ENCODE measurements around the gene TBL1Y.
"Not testable (repeated sequence)": the region's sequence is repeated elsewhere in the genome, so short reads cannot be mapped to it uniquely, and the experiment has no call there.

Gene TBL1Y

DNA sequence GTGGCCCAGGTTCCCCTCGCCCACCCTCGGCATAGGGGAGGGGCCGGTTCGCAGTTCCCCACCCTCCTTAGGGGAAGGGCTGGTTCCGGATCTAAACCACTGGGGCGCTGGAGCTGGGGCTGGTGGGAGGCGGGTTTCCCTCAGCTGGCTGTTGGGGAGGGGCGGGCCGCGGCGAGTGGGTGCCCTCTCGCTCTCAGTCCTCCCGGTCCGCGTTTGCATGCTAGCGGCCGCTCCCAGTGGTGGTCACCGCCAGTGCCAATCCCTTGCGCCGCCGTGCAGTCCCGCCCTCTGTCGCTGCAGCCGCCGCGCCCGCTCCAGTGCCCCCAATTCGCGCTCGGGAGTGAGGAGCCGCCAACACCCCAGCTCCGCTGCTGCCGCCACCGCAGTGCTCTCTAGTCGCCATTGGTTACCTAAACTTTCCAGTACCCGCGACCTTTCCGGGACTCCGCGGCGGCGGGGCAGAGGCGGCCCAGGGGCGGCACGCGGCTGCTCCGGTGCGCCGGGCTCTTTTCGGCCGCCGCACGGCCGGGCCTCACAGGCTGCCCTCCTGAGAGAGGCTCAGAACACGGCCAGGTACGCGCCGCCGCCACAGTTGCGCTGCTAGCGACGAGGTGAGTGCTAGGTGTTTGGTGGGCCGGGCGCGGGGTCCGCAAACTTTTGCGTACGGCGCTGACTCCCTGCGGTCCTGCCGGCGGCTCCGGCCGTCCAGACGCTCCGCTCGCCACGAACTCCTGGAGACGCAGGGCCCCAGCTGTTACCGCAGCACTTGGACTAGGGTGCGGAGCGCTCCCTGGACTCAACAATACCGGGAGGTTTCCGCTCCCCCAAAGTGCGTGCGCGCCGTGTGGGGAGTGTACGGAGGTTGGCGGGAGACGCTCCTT lies at the start of gene TBL1Y:
TBL1Y (plus strand) TSS at position 326 of the 881 bp plus-strand sequence. CDS start 114,388 bp downstream, outside the sequence.
- H3K4me1 ChIP-seq (ENCODE audit: control insufficient read depth in 1 of 2, insufficient read depth in 2 of 2, low read length in 2 of 2): no peaks in the 10 kb centered on the region
- H3K27ac ChIP-seq (ENCODE audit: low read depth, low read length): no peak within 1 kb of the TSS
- no peaks in the 10 kb centered on the region for H3K36me3 ChIP-seq (ENCODE audit: control insufficient read depth in 1 of 2, insufficient read depth in 2 of 2, low read length in 2 of 2)
- H3K4me3 ChIP-seq (ENCODE audit: low read depth in 1 of 2, low read length in 2 of 2): no peak within 1 kb of the TSS
- H3K27me3 ChIP-seq (ENCODE audit: control insufficient read depth in 1 of 2, insufficient read depth in 2 of 2, low read length in 2 of 2): peaks cover 4 to 5% of the 10 kb centered on the region in 2 donors
- H3K9ac ChIP-seq (ENCODE audit: low read depth in 1 of 2, low read length in 2 of 2): no peak within 1 kb of the TSS
- no peaks in the 10 kb centered on the region for H3K9me3 ChIP-seq (ENCODE audit: control insufficient read depth in 1 of 2, low read length in 2 of 2)

DNA sequence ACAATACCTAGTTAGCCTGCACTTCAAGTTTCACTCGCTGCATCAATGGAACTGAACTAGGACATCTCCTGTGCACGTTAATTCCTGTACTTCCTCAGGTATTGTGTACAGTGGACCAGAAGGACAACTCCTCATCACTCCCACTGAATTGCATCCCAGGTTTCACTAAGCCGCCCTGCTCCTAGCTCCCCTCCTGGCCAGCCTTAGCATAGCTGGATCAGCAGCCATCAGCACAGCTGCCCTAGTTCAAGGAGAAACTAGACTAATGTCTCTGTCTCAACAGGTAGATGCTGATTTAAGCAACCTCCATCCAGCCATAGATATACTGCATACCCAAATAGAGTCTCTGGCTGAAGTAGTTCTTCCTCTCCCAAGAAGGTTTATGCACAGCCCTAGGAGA lies 16.0 kb upstream of the TBL1Y start:
- H3K27me3 ChIP-seq (ENCODE audit: control insufficient read depth in 1 of 2, insufficient read depth in 2 of 2, low read length in 2 of 2): no peaks in the 10 kb centered on the region
- H3K27ac ChIP-seq (ENCODE audit: low read depth, low read length): no peak overlapping the region

DNA sequence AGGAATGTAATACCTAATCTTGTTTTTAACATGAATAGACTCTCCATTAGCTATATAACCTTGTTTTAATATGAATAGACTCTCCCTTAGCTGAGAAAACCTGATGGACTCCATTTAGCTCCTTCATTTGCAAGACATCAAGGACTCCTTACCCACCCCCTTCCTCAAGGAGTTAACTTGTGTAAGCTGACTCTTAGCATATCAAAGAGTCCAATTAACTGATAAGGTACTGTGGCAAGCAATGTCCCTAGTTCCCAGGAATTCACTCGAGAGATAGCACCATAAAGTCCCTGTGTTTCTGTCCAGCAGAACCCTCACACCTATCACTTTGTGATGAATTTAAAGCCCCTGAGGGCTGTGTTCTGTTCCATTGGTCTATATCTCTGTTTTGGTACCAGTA lies 15.3 kb upstream of the TBL1Y start:
- Histone ChIP-seq H3K9ac (ENCODE audit: low read depth in 1 of 2, low read length in 2 of 2) (no peak overlapping the region), H3K9me3 (ENCODE audit: control insufficient read depth in 1 of 2, low read length in 2 of 2) (no peaks in the 10 kb centered on the region), H3K36me3 (ENCODE audit: control insufficient read depth in 1 of 2, insufficient read depth in 2 of 2, low read length in 2 of 2) (no peaks in the 10 kb centered on the region), H3K27me3 (ENCODE audit: control insufficient read depth in 1 of 2, insufficient read depth in 2 of 2, low read length in 2 of 2) (no peaks in the 10 kb centered on the region), H3K4me3 (ENCODE audit: low read depth in 1 of 2, low read length in 2 of 2) (no peak overlapping the region), H3K4me1 (ENCODE audit: control insufficient read depth in 1 of 2, insufficient read depth in 2 of 2, low read length in 2 of 2) (no peaks in the 10 kb centered on the region), H3K27ac (ENCODE audit: low read depth, low read length) (no peak overlapping the region)

More for the DNA sequence above, 16.0 kb upstream of the TBL1Y start:
- Histone ChIP-seq H3K4me3 (ENCODE audit: low read depth in 1 of 2, low read length in 2 of 2) (no peak overlapping the region), H3K4me1 (ENCODE audit: control insufficient read depth in 1 of 2, insufficient read depth in 2 of 2, low read length in 2 of 2) (no peaks in the 10 kb centered on the region), H3K9me3 (ENCODE audit: control insufficient read depth in 1 of 2, low read length in 2 of 2) (no peaks in the 10 kb centered on the region), H3K9ac (ENCODE audit: low read depth in 1 of 2, low read length in 2 of 2) (no peak overlapping the region), H3K36me3 (ENCODE audit: control insufficient read depth in 1 of 2, insufficient read depth in 2 of 2, low read length in 2 of 2) (no peaks in the 10 kb centered on the region)

DNA sequence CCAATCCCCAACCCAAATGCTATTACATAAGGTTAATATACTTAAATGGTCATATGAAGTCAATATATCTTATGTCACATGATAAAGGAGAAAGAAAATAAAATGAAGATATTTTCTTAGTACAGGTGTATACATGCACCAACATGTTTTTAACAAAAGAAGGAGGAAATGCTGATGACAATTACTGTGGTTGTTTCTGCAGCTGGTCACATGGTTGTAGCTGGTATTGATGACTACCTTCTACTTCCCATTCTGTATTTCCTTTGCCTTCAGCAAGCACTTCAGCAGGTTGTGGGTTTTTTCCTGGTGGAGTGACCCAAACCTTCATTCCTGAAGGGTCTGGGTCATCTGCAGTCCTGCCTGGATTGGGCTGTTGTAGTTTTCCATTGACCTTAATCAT lies 8.4 kb upstream of the TBL1Y start:
- H3K36me3 ChIP-seq (ENCODE audit: control insufficient read depth in 1 of 2, insufficient read depth in 2 of 2, low read length in 2 of 2); H3K4me1 ChIP-seq (ENCODE audit: control insufficient read depth in 1 of 2, insufficient read depth in 2 of 2, low read length in 2 of 2); H3K9me3 ChIP-seq (ENCODE audit: control insufficient read depth in 1 of 2, low read length in 2 of 2); H3K27me3 ChIP-seq (ENCODE audit: control insufficient read depth in 1 of 2, insufficient read depth in 2 of 2, low read length in 2 of 2); H3K9ac ChIP-seq (ENCODE audit: low read depth in 1 of 2, low read length in 2 of 2); H3K27ac ChIP-seq (ENCODE audit: low read depth, low read length); H3K4me3 ChIP-seq (ENCODE audit: low read depth in 1 of 2, low read length in 2 of 2): not testable (repeated sequence)

DNA sequence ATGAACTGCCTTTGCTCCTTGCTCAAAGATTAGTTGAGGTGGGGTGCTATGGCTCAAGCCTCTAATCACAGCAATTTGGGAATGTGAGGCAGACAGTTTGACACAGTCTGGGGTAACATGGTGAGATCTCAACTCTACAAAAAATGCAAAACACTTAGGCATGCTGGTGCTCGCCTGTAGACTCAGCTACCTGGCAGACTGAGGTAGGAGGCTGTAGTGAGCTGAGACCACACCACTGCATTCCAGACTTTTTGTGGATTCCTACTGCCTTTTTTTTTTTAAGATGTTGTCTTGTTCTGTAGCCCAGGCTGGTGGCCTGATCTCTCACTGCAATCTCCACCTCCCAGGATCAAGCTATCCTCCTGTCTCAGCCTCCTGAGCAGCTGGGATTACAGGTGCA lies 2.9 kb upstream of the TBL1Y start:
- Histone ChIP-seq H3K9ac (ENCODE audit: low read depth in 1 of 2, low read length in 2 of 2) (no peak overlapping the region), H3K27me3 (ENCODE audit: control insufficient read depth in 1 of 2, insufficient read depth in 2 of 2, low read length in 2 of 2) (peaks cover 4 to 5% of the 10 kb centered on the region in 2 donors)

DNA sequence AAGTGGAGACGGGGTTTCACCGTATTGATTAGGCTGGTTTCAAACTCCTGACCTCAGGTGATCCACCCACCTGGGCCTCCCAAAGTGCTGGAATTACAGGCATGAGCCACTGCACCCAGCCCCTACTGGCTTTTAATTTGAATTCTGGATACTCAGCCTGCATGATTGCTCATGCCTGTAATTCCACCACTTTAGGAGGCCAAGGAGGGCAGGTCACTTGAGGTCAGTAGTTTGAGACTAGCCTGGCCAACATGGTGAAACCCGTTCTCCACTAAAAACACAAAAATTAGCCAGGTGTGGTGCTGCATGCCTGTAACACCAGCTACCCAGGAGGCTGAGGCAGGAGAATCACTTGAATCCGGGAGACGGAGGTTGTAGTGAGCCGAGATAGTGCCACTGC lies 2.5 kb upstream of the TBL1Y start:
- H3K9me3 ChIP-seq (ENCODE audit: control insufficient read depth in 1 of 2, low read length in 2 of 2); H3K27ac ChIP-seq (ENCODE audit: low read depth, low read length); H3K4me1 ChIP-seq (ENCODE audit: control insufficient read depth in 1 of 2, insufficient read depth in 2 of 2, low read length in 2 of 2); H3K36me3 ChIP-seq (ENCODE audit: control insufficient read depth in 1 of 2, insufficient read depth in 2 of 2, low read length in 2 of 2); H3K27me3 ChIP-seq (ENCODE audit: control insufficient read depth in 1 of 2, insufficient read depth in 2 of 2, low read length in 2 of 2); H3K9ac ChIP-seq (ENCODE audit: low read depth in 1 of 2, low read length in 2 of 2); H3K4me3 ChIP-seq (ENCODE audit: low read depth in 1 of 2, low read length in 2 of 2): not testable (repeated sequence)

More for the DNA sequence above, 2.9 kb upstream of the TBL1Y start:
- no peak overlapping the region for H3K27ac ChIP-seq (ENCODE audit: low read depth, low read length)
- H3K4me1 ChIP-seq (ENCODE audit: control insufficient read depth in 1 of 2, insufficient read depth in 2 of 2, low read length in 2 of 2): no peaks in the 10 kb centered on the region
- H3K36me3 ChIP-seq (ENCODE audit: control insufficient read depth in 1 of 2, insufficient read depth in 2 of 2, low read length in 2 of 2): no peaks in the 10 kb centered on the region
- no peak overlapping the region for H3K4me3 ChIP-seq (ENCODE audit: low read depth in 1 of 2, low read length in 2 of 2)
- no peaks in the 10 kb centered on the region for H3K9me3 ChIP-seq (ENCODE audit: control insufficient read depth in 1 of 2, low read length in 2 of 2)

DNA sequence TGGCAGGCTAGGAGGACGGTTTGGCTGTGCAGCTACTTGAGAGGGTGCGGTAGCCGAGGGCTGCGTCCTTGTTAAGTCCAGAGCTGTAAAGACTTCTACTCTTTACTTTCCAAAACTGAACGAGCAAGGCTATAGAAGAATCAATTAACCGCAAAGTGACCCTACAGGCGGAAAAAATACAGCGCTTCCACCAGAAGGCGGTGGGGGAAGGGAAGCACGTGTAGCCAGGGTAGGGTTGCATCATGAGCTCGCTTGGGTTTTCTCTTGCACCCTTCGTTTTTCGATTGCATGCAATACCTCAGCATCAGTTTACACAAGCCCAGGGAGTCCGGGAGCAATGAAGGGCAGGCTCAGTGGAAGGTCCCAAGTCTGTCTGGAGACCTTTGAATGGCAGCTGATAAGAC lies 1.4 kb upstream of the TBL1Y start:
- Histone ChIP-seq H3K9ac (ENCODE audit: low read depth in 1 of 2, low read length in 2 of 2) (no peak overlapping the region), H3K4me3 (ENCODE audit: low read depth in 1 of 2, low read length in 2 of 2) (no peak overlapping the region), H3K36me3 (ENCODE audit: control insufficient read depth in 1 of 2, insufficient read depth in 2 of 2, low read length in 2 of 2) (no peaks in the 10 kb centered on the region), H3K27me3 (ENCODE audit: control insufficient read depth in 1 of 2, insufficient read depth in 2 of 2, low read length in 2 of 2) (peaks cover 4 to 5% of the 10 kb centered on the region in 2 donors), H3K4me1 (ENCODE audit: control insufficient read depth in 1 of 2, insufficient read depth in 2 of 2, low read length in 2 of 2) (no peaks in the 10 kb centered on the region), H3K27ac (ENCODE audit: low read depth, low read length) (no peak overlapping the region), H3K9me3 (ENCODE audit: control insufficient read depth in 1 of 2, low read length in 2 of 2) (no peaks in the 10 kb centered on the region)

DNA sequence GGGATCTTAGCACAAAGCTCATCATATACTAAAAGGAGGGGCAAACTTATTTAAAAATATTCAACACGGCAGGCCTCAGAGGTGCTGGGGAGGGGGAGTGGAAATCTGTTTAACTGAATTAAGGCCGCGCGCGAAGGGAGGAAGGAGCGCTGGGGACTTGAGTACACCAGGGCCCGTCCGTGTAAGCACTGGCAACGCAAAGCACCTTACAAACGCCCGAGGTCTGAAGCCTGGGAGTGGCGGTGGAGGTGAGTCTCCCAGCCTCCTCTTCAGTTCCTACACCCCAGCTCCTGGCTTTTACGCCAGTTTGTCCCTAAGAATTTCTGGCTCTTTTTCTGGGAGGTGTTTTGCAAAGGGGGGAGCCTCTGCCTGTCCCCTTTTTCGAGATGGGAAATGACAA lies 641 bp upstream of the TBL1Y start:
- Histone ChIP-seq H3K9me3 (ENCODE audit: control insufficient read depth in 1 of 2, low read length in 2 of 2) (no peaks in the 10 kb centered on the region), H3K27ac (ENCODE audit: low read depth, low read length) (no peak overlapping the region), H3K9ac (ENCODE audit: low read depth in 1 of 2, low read length in 2 of 2) (no peak overlapping the region), H3K36me3 (ENCODE audit: control insufficient read depth in 1 of 2, insufficient read depth in 2 of 2, low read length in 2 of 2) (no peaks in the 10 kb centered on the region), H3K4me3 (ENCODE audit: low read depth in 1 of 2, low read length in 2 of 2) (no peak overlapping the region), H3K4me1 (ENCODE audit: control insufficient read depth in 1 of 2, insufficient read depth in 2 of 2, low read length in 2 of 2) (no peaks in the 10 kb centered on the region), H3K27me3 (ENCODE audit: control insufficient read depth in 1 of 2, insufficient read depth in 2 of 2, low read length in 2 of 2) (peaks cover 4 to 5% of the 10 kb centered on the region in 2 donors)

DNA sequence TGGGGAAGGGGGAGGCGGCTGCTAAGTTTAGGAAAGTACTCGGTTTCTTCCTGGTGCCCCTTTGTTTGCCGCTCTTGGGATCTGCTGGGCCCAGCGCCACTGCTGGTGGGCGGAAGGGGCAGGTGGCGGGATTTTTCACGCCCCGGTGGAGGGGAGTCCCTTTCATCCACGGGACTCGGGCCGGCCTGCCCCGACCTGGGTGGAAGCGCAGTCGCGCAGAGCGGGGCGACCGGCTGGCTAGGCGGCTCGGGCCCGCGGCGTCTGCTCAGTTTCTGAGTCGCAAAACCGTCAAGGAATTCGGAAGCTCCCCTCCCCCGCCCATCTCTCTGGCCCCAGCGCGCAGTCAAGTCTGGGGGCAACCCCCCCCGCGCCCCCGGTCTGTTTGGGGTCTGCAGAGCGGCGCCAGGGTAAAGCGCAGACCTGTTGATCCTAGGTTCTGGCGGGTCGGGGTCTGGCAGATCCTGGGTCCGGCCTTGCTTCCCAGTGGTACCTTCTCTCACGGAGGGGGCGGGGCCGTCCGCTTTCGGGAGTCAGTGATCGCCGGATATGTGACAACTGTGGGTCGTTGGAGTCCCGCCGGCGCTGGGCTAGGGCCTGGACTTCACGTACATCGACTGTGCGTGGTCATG lies 870 bp downstream of the TBL1Y start, which contains the start of gene AMELY:
AMELY (minus strand) TSS at position 500 of the 629 bp plus-strand sequence. CDS start 39,144 bp downstream, outside the sequence.
- Histone ChIP-seq H3K27me3 (ENCODE audit: control insufficient read depth in 1 of 2, insufficient read depth in 2 of 2, low read length in 2 of 2) (peaks cover 4 to 5% of the 10 kb centered on the region in 2 donors), H3K4me1 (ENCODE audit: control insufficient read depth in 1 of 2, insufficient read depth in 2 of 2, low read length in 2 of 2) (no peaks in the 10 kb centered on the region), H3K4me3 (ENCODE audit: low read depth in 1 of 2, low read length in 2 of 2) (no peak within 1 kb of the TSS), H3K9ac (ENCODE audit: low read depth in 1 of 2, low read length in 2 of 2) (no peak within 1 kb of the TSS), H3K27ac (ENCODE audit: low read depth, low read length) (no peak within 1 kb of the TSS), H3K9me3 (ENCODE audit: control insufficient read depth in 1 of 2, low read length in 2 of 2) (no peaks in the 10 kb centered on the region), H3K36me3 (ENCODE audit: control insufficient read depth in 1 of 2, insufficient read depth in 2 of 2, low read length in 2 of 2) (no peaks in the 10 kb centered on the region)

DNA sequence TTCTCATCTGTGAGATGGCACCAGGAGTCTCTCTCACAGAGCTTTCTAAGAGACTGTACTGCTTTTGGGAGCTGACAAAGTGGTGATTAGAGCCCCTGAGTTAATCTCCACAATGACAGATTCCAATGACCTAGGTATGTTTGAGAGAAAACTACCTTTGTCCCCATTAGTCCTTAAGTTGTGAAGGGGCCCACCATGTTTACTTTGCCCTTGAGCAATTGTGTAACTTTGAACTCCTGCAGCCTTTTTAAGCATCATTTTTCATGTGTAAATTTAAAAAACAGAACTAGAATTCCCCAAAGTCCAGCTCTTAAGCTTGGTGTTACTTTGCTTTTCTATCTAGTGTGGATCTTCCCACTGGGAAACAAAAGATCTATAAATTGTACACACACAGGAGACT lies 2.9 kb downstream of the TBL1Y start:
- H3K27ac ChIP-seq (ENCODE audit: low read depth, low read length): no peak overlapping the region
- H3K9ac ChIP-seq (ENCODE audit: low read depth in 1 of 2, low read length in 2 of 2): no peak overlapping the region
- no peaks in the 10 kb centered on the region for H3K4me1 ChIP-seq (ENCODE audit: control insufficient read depth in 1 of 2, insufficient read depth in 2 of 2, low read length in 2 of 2)
- no peak overlapping the region for H3K4me3 ChIP-seq (ENCODE audit: low read depth in 1 of 2, low read length in 2 of 2)
- H3K36me3 ChIP-seq (ENCODE audit: control insufficient read depth in 1 of 2, insufficient read depth in 2 of 2, low read length in 2 of 2): no peaks in the 10 kb centered on the region
- no peaks in the 10 kb centered on the region for H3K9me3 ChIP-seq (ENCODE audit: control insufficient read depth in 1 of 2, low read length in 2 of 2)
- peaks cover 4 to 5% of the 10 kb centered on the region in 2 donors for H3K27me3 ChIP-seq (ENCODE audit: control insufficient read depth in 1 of 2, insufficient read depth in 2 of 2, low read length in 2 of 2)

Measured in duodenal mucosa (tissue), 2 donors.